Gastrocnemius medialis (tissue), 4 donors: ENCODE data around the gene MFAP4.

ENCODE experiments used
- POLR2A ChIP-seq, 2 donors: fragments of 450-650 bp; IDR thresholded peaks; one replicate each; pipeline ENCODE4 v1.6.1; 2017; ENCODE audit warnings: antibody characterized with exemption in 2 of 2, mild to moderate bottlenecking in 2 of 2, moderate library complexity in 2 of 2
- TF ChIP-seq, protein P1 (sequence below), 5 experiments: fragments of 450-650 bp in 3 of 5; fragments of 200-600 bp in 2 of 5; sonication (generic) in 2 of 5; IDR thresholded peaks in 4 of 5; conservative IDR thresholded peaks in 1 of 5; 1 replicate in 4 of 5; 2 replicates in 1 of 5; pipeline ENCODE4 v1.5.1; 2016 to 2019; ENCODE audit warnings: antibody characterized with exemption in 5 of 5, mild to moderate bottlenecking in 3 of 5, moderate library complexity in 3 of 5

DNA sequence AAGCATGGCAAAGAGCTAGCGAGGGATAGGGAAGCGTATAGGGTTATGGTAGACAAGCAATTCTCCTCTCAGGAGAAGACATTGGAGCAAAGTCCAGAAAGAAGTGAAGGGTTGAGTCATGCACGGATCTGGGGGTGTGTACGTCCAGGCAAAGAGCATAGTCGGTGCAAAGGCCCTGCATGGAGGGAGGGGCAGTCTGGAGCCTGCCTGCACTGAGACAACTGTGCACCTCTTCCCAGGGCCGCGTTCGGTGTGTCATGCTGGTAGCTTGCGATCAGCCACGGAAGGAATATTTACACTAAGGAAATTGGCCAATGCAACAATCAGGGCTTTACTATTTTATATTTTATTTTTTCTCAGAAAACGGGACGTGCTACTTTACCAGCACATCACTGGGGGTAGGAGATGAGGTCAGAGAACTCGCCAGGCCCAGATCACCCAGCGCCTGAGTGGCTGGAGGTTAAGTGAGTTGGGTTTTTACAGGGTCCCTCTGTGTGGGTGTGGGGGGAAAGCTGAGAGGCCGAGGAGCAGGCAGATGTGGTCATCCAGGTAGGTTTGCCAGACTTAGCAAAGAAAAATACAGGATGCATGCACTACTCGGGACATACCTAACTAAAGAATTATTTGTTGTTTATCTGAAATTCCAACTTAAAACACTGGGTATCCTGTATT lies 17.7 kb downstream of the MFAP4 start:
- TF ChIP-seq, protein P1, sequence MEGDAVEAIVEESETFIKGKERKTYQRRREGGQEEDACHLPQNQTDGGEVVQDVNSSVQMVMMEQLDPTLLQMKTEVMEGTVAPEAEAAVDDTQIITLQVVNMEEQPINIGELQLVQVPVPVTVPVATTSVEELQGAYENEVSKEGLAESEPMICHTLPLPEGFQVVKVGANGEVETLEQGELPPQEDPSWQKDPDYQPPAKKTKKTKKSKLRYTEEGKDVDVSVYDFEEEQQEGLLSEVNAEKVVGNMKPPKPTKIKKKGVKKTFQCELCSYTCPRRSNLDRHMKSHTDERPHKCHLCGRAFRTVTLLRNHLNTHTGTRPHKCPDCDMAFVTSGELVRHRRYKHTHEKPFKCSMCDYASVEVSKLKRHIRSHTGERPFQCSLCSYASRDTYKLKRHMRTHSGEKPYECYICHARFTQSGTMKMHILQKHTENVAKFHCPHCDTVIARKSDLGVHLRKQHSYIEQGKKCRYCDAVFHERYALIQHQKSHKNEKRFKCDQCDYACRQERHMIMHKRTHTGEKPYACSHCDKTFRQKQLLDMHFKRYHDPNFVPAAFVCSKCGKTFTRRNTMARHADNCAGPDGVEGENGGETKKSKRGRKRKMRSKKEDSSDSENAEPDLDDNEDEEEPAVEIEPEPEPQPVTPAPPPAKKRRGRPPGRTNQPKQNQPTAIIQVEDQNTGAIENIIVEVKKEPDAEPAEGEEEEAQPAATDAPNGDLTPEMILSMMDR (IDR thresholded peaks at IDR 0.05 in 4 of 5, conservative IDR thresholded peaks at IDR 0.05 in 1 of 5), result no peak
- no peak for TF ChIP-seq POLR2A (IDR thresholded peaks at IDR 0.05)
